Measurements from ENCODE around the gene DDX1. TPM values are rescaled to one million over a fixed set of nuclear protein-coding genes. Genes with fewer than 3 reads are reported as not detected.

The DDX1 gene
- total and polyA plus RNA-seq, 2 donors (not counting 3 experiments of a cell fraction or from before 2014, with no cell fraction given): 41.2 to 117 TPM

- Histone ChIP-seq H3K9ac (replicated peaks; ENCODE audit: extremely low read depth, insufficient read depth, low read length) (no peak overlapping the region), H3K36me3 (ENCODE audit: control insufficient read depth in 2 of 2, extremely low read depth in 1 of 2, insufficient read depth in 2 of 2, low read length in 2 of 2) (peaks cover 20 to 30% of the 10 kb centered on the region in 2 experiments), H3K9me1 (replicated peaks; ENCODE audit: control insufficient read depth, extremely low read depth, insufficient read depth, low read length) (no peaks in the 10 kb centered on the region), H3K27me3 (ENCODE audit: control insufficient read depth in 2 of 2, insufficient read depth in 2 of 2, low read length in 2 of 2) (no peaks in the 10 kb centered on the region), H3K4me1 (ENCODE audit: control insufficient read depth, extremely low read depth, insufficient read depth, low read length) (peaks cover 21% of the 10 kb centered on the region), H3K27ac (ENCODE audit: insufficient read depth, low read depth, low read length) (no peak overlapping the region), H3K9me3 (replicated peaks; ENCODE audit: control insufficient read depth, insufficient read depth, low read length) (no peaks in the 10 kb centered on the region), H3K79me2 (ENCODE audit: control insufficient read depth, insufficient read depth, low read length) (no peaks in the 10 kb centered on the region), H3K4me2 (ENCODE audit: insufficient read depth, low read length) (no peak overlapping the region), H3K4me3 (replicated peaks in 1 of 3; ENCODE audit: insufficient read depth in 1 of 3, low read depth in 1 of 3, low read length in 3 of 3) (no peak overlapping the region), H4K20me1 (replicated peaks; ENCODE audit: control insufficient read depth, extremely low read depth, insufficient read depth, low read length) (no peaks in the 10 kb centered on the region), H2AFZ (ENCODE audit: low read depth, low read length) (no peak overlapping the region)
- CTCF ChIA-PET: interaction anchor here (0.8 to 1.4 kb wide), 3 partner anchors 12 to 978 kb away, joined by 3 to 4 read pairs (median 3); no protein-coding TSS in a partner anchor
- FAIRE-seq (no peak), DNase-seq (ENCODE audit: low read depth, low spot score) (no peak)
- no TSS peak for BruUV-seq (replicated peaks)
- POLR2A ChIA-PET: no interaction called here
- TF ChIP-seq FOS (IDR thresholded peaks at IDR 0.05; ENCODE audit: borderline replicate concordance, insufficient read depth, low read length) (no peak), JUN (IDR thresholded peaks at IDR 0.05; ENCODE audit: borderline replicate concordance, insufficient read depth, insufficient read length, low read depth) (no peak), POLR2A (IDR thresholded peaks at IDR 0.05; ENCODE audit: low read depth, low read length) (no peak), GATA2 (IDR thresholded peaks at IDR 0.05; ENCODE audit: insufficient read depth, insufficient read length, low read depth, low read length) (no peak), POLR2AphosphoS5 (IDR thresholded peaks at IDR 0.05; ENCODE audit: insufficient read depth, low read depth, low read length) (no peak), CTCF (IDR thresholded peaks at IDR 0.05; ENCODE audit: extremely low read depth in 1 of 2, insufficient read depth in 1 of 2, low read depth in 1 of 2, low read length in 2 of 2) (no peak), EZH2 (IDR thresholded peaks at IDR 0.05; ENCODE audit: borderline replicate concordance, low read depth, low read length, severe bottlenecking) (no peak), MAX (IDR thresholded peaks at IDR 0.05; ENCODE audit: insufficient read depth, insufficient read length) (no peak), MYC (IDR thresholded peaks at IDR 0.05; ENCODE audit: low read depth, low read length) (no peak)
- intact Hi-C loops (cut with micrococcal nuclease) (loop anchor here (2.0 kb wide), 1 partner anchor 76 kb away; no protein-coding TSS in a partner anchor), dilution Hi-C loops (cut with MboI; ENCODE audit: extremely low pct_ligation_motif_present, low sequenced_read_pairs) (no loop called here)
Measured at GRCh38 chr2:15630978-15631719, 39.5 kb downstream of the DDX1 start.

Data from endothelial cell of umbilical vein (primary cell).